CD4-positive, alpha-beta T cell treated with Interleukin-17A for 4 hours (primary cell): ENCODE measurements around the gene EPN3.
A peak's percentile ranks its signal among the peaks of the same experiment; 100 is the strongest.

ENCODE experiments used
- DNase-seq: peaks from one replicate; pipeline ENCODE4 v3.0.0-alpha.2; 2020; ENCODE audit warnings: mixed read lengths

Gene EPN3

GRCh38 chr17:50572541-50572940 lies 40.0 kb downstream of the EPN3 start:
- no peak for DNase-seq

GRCh38 chr17:50573866-50574611 lies 41.5 kb downstream of the EPN3 start:
- DNase-seq, result no peak

GRCh38 chr17:50575581-50576210 lies 43.2 kb downstream of the EPN3 start:
- peak; percentile 24 for DNase-seq

GRCh38 chr17:50576864-50577263 lies 44.3 kb downstream of the EPN3 start:
- no peak for DNase-seq

GRCh38 chr17:50577451-50577954 lies 45.0 kb downstream of the EPN3 start:
- DNase-seq, result no peak

- no peak for DNase-seq
Measured at GRCh38 chr17:50578173-50578572, 45.6 kb downstream of the EPN3 start.

GRCh38 chr17:50579399-50579798 lies 46.9 kb downstream of the EPN3 start:
- DNase-seq, result no peak

GRCh38 chr17:50580646-50581045 lies 48.1 kb downstream of the EPN3 start:
- no peak for DNase-seq

GRCh38 chr17:50581316-50581715 lies 48.8 kb downstream of the EPN3 start:
- DNase-seq, result no peak

- DNase-seq, result no peak
Measured at GRCh38 chr17:50582741-50583140, 50.2 kb downstream of the EPN3 start.

GRCh38 chr17:50583641-50584040 lies 51.1 kb downstream of the EPN3 start:
- no peak for DNase-seq

GRCh38 chr17:50584116-50584515 lies 51.6 kb downstream of the EPN3 start:
- no peak for DNase-seq

- DNase-seq, result no peak
Measured at GRCh38 chr17:50584749-50585148, 52.2 kb downstream of the EPN3 start.

- no peak for DNase-seq
Measured at GRCh38 chr17:50585346-50585745, 52.8 kb downstream of the EPN3 start.

- DNase-seq, result no peak
Measured at GRCh38 chr17:50585891-50586290, 53.4 kb downstream of the EPN3 start.

- no peak for DNase-seq
Measured at GRCh38 chr17:50586421-50587247, 54.1 kb downstream of the EPN3 start.

- DNase-seq, result no peak
Measured at GRCh38 chr17:50587571-50587970, 55.0 kb downstream of the EPN3 start.

GRCh38 chr17:50588391-50589049 lies 56.0 kb downstream of the EPN3 start:
- DNase-seq, result no peak

- DNase-seq, result no peak
Measured at GRCh38 chr17:50589095-50589705, 56.7 kb downstream of the EPN3 start.

GRCh38 chr17:50590946-50591737 lies 58.6 kb downstream of the EPN3 start:
- DNase-seq, result no peak

- DNase-seq, result no peak
Measured at GRCh38 chr17:50593321-50593720, 60.8 kb downstream of the EPN3 start.
